Panc1 (cell line): Measurements from ENCODE around the gene NTMT1. TPM values are rescaled to one million over a fixed set of nuclear protein-coding genes. Genes with fewer than 3 reads are reported as not detected.

Experiments used
- ATAC-seq: fragments of 200-7000 bp; cut with Tn5 transposase; 2 replicates; pipeline ENCODE4 v1.9.1; 2020; ENCODE audit warnings: mild to moderate bottlenecking, moderate library complexity
- BruUV-seq: library from RNA; stranded (reverse); fragments of 400-500 nt; replicated peaks from 2 replicates; lab custom pipeline; 2021; lab: Mats Ljungman, UMichigan
- CTCF ChIA-PET: fragments of 300-600 bp; sonication (Branson Sonifier 250); formaldehyde crosslinking; loops from one replicate; lab custom pipeline; 2022; ENCODE audit warnings: antibody characterized with exemption; lab: Charles Lee
- POLR2A ChIA-PET: fragments of 300-600 bp; sonication (Branson Sonifier 250); formaldehyde crosslinking; loops from one replicate; lab custom pipeline; 2022; ENCODE audit warnings: antibody characterized with exemption; lab: Charles Lee
- DNase-seq: peaks from one replicate; pipeline ENCODE4 v3.0.0-alpha.2; 2010; ENCODE audit warnings: low read depth, low spot score
- H3K27ac ChIP-seq: 2 replicates; pipeline ENCODE4 v1.5.1; 2011; ENCODE audit warnings: mild to moderate bottlenecking, low read length, inconsistent platforms
- H3K27me3 ChIP-seq: fragments of 200-500 bp; sonication (Bioruptor generic); 2 replicates; pipeline ENCODE4 v1.6.0; 2014; ENCODE audit warnings: low read length, inconsistent platforms; ENCODE audit not compliant: control insufficient read depth, insufficient read depth
- H3K36me3 ChIP-seq: fragments of 200-500 bp; sonication (Bioruptor generic); 2 replicates; pipeline ENCODE4 v1.5.1; 2014; ENCODE audit warnings: inconsistent platforms, mild to moderate bottlenecking, low read length, moderate library complexity; ENCODE audit not compliant: control insufficient read depth, insufficient read depth
- H3K4me1 ChIP-seq: 2 replicates; pipeline ENCODE4 v1.5.1; 2011; ENCODE audit warnings: inconsistent platforms, mild to moderate bottlenecking, low read length, moderate library complexity; ENCODE audit not compliant: control insufficient read depth, insufficient read depth
- H3K4me3 ChIP-seq, 2 experiments: 2 replicates each; pipeline ENCODE4 v1.5.1; 2011 to 2012; ENCODE audit warnings: low read depth in 2 of 2, low read length in 2 of 2, mild to moderate bottlenecking in 2 of 2, inconsistent platforms in 1 of 2, moderate library complexity in 1 of 2
- H3K9me3 ChIP-seq: fragments of 200-500 bp; sonication (Bioruptor generic); 2 replicates; pipeline ENCODE4 v1.5.1; 2014; ENCODE audit warnings: low read depth, mild to moderate bottlenecking, inconsistent platforms, low read length, moderate library complexity; ENCODE audit not compliant: control insufficient read depth, insufficient read depth
- POLR2AphosphoS5 ChIP-seq: IDR thresholded peaks from 2 replicates; pipeline ENCODE4 v1.6.1; 2012; ENCODE audit warnings: mild to moderate bottlenecking, low read depth, low read length, moderate library complexity
- SIN3A ChIP-seq: IDR thresholded peaks from 2 replicates; pipeline ENCODE4 v1.6.1; 2012; ENCODE audit warnings: low read depth, mild to moderate bottlenecking, low read length, moderate library complexity, borderline replicate concordance; ENCODE audit not compliant: insufficient read depth
- TCF7L2 ChIP-seq: IDR thresholded peaks from 2 replicates; pipeline ENCODE4 v1.6.1; 2011; ENCODE audit warnings: mild to moderate bottlenecking, low read depth, low read length, inconsistent platforms
- in situ Hi-C: cut with HindIII; loops from 2 replicates; pipeline ENCODE4 v1.10.0; 2016; ENCODE audit warnings: low sequenced_read_pairs, low pct_unique_long_range_greater_than_20kb
- intact Hi-C: fragments of 100-400 bp; cut with micrococcal nuclease; formaldehyde crosslinking; loops from one replicate; pipeline ENCODE4 v1.10.0; 2022; ENCODE audit not compliant: unreplicated experiment
- total RNA-seq: library from RNA; stranded (reverse); gene quantifications from one replicate; pipeline ENCODE4 v1.2.1, GENCODE V29; 2021; ENCODE audit not compliant: unreplicated experiment
- TF ChIP-seq, protein P1 (sequence below), 2 experiments: IDR thresholded peaks; 2 replicates each; pipeline ENCODE4 v1.6.1; 2011 to 2012; ENCODE audit warnings: low read depth in 2 of 2, control low read depth in 1 of 2, low read length in 1 of 2, mild to moderate bottlenecking in 1 of 2, moderate library complexity in 1 of 2; ENCODE audit not compliant: insufficient read depth in 1 of 2
- TF ChIP-seq, protein P2 (sequence below): fragments of 450-650 bp; IDR thresholded peaks from 2 replicates; pipeline ENCODE4 v1.5.1; 2017; ENCODE audit warnings: mild to moderate bottlenecking

NTMT1 gene
- total RNA-seq, 1 experiment from 2014 or later, result 47.5 TPM

GRCh38 chr9:129629251-129629820, 3.4 kb downstream of the NTMT1 start:
- TF ChIP-seq TCF7L2 (no peak), POLR2AphosphoS5 (no peak)
- in situ Hi-C loops (no loop called here), intact Hi-C loops (no loop called here)
- Histone ChIP-seq H3K36me3 (peaks cover 4% of the 10 kb centered on the region; the same call in 1 of the 2 replicates), H3K4me3 (no peak overlapping the region), H3K27ac (no peak overlapping the region), H3K4me1 (peaks cover 40% of the 10 kb centered on the region), H3K9me3 (no peaks in the 10 kb centered on the region), H3K27me3 (no peaks in the 10 kb centered on the region)
- no peak for ATAC-seq
- no TSS peak for BruUV-seq
- CTCF ChIA-PET, result no interaction called here
- POLR2A ChIA-PET, result no interaction called here
- no peak for DNase-seq

- Histone ChIP-seq H3K27ac (peak overlapping the region; percentile 29), H3K4me1 (peaks cover 40% of the 10 kb centered on the region), H3K9me3 (no peaks in the 10 kb centered on the region), H3K27me3 (no peaks in the 10 kb centered on the region), H3K4me3 (no peak overlapping the region), H3K36me3 (peaks cover 4% of the 10 kb centered on the region; the same call in 1 of the 2 replicates)
- BruUV-seq, result no TSS peak
- ATAC-seq, result peak; percentile 67
- ChIA-PET POLR2A (no interaction called here), CTCF (interaction anchor here (0.6 kb wide), 2 partner anchors 298 to 491 kb away, joined by 3 read pairs; no protein-coding TSS in a partner anchor)
- intact Hi-C loops, result no loop called here
- no peak for DNase-seq
- TF ChIP-seq SIN3A, result no peak
- TF ChIP-seq TCF7L2, result no peak
- no peak for TF ChIP-seq POLR2AphosphoS5
- TF ChIP-seq, protein P1, sequence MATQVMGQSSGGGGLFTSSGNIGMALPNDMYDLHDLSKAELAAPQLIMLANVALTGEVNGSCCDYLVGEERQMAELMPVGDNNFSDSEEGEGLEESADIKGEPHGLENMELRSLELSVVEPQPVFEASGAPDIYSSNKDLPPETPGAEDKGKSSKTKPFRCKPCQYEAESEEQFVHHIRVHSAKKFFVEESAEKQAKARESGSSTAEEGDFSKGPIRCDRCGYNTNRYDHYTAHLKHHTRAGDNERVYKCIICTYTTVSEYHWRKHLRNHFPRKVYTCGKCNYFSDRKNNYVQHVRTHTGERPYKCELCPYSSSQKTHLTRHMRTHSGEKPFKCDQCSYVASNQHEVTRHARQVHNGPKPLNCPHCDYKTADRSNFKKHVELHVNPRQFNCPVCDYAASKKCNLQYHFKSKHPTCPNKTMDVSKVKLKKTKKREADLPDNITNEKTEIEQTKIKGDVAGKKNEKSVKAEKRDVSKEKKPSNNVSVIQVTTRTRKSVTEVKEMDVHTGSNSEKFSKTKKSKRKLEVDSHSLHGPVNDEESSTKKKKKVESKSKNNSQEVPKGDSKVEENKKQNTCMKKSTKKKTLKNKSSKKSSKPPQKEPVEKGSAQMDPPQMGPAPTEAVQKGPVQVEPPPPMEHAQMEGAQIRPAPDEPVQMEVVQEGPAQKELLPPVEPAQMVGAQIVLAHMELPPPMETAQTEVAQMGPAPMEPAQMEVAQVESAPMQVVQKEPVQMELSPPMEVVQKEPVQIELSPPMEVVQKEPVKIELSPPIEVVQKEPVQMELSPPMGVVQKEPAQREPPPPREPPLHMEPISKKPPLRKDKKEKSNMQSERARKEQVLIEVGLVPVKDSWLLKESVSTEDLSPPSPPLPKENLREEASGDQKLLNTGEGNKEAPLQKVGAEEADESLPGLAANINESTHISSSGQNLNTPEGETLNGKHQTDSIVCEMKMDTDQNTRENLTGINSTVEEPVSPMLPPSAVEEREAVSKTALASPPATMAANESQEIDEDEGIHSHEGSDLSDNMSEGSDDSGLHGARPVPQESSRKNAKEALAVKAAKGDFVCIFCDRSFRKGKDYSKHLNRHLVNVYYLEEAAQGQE (IDR thresholded peaks at IDR 0.05; ENCODE audit: insufficient read depth in 1 of 2, low read depth in 2 of 2, low read length in 1 of 2), result no peak
- TF ChIP-seq, protein P2, sequence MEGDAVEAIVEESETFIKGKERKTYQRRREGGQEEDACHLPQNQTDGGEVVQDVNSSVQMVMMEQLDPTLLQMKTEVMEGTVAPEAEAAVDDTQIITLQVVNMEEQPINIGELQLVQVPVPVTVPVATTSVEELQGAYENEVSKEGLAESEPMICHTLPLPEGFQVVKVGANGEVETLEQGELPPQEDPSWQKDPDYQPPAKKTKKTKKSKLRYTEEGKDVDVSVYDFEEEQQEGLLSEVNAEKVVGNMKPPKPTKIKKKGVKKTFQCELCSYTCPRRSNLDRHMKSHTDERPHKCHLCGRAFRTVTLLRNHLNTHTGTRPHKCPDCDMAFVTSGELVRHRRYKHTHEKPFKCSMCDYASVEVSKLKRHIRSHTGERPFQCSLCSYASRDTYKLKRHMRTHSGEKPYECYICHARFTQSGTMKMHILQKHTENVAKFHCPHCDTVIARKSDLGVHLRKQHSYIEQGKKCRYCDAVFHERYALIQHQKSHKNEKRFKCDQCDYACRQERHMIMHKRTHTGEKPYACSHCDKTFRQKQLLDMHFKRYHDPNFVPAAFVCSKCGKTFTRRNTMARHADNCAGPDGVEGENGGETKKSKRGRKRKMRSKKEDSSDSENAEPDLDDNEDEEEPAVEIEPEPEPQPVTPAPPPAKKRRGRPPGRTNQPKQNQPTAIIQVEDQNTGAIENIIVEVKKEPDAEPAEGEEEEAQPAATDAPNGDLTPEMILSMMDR, result no peak
- in situ Hi-C loops, result no loop called here
Measured at GRCh38 chr9:129630967-129631673, 5.2 kb downstream of the NTMT1 start.

GRCh38 chr9:129631674-129632129, 5.7 kb downstream of the NTMT1 start:
- POLR2A ChIA-PET, result no interaction called here
- CTCF ChIA-PET, result no interaction called here
- TF ChIP-seq, protein P1 (IDR thresholded peaks at IDR 0.05; ENCODE audit: insufficient read depth in 1 of 2, low read depth in 2 of 2, low read length in 1 of 2), result no peak
- TF ChIP-seq, protein P2, result no peak
- no peak for TF ChIP-seq SIN3A
- TF ChIP-seq TCF7L2, result no peak
- TF ChIP-seq POLR2AphosphoS5, result no peak
- BruUV-seq, result no TSS peak
- in situ Hi-C loops (no loop called here), intact Hi-C loops (no loop called here)
- no peaks in the 10 kb centered on the region for H3K27me3 ChIP-seq
- no peak overlapping the region; the same call in 1 of the 2 replicates for H3K27ac ChIP-seq
- no peak overlapping the region for H3K4me3 ChIP-seq
- H3K36me3 ChIP-seq, result peaks cover 1% of the 10 kb centered on the region; the same call in 1 of the 2 replicates
- no peak for DNase-seq
- no peaks in the 10 kb centered on the region for H3K9me3 ChIP-seq
- no peak for ATAC-seq
- H3K4me1 ChIP-seq, result peaks cover 40% of the 10 kb centered on the region
